Activated CD4-positive, alpha-beta T cell treated with anti-CD3 and anti-CD28 coated beads, Interleukin-2, amount 50 U/mL, for 24 hours (primary cell): ENCODE results near the gene GOLGA8A.
"Not testable (repeated sequence)": the region's sequence is repeated elsewhere in the genome, so short reads cannot be mapped to it uniquely, and the experiment has no call there.

Experiments
- DNase-seq, 2 donors: peaks; one replicate each; pipeline ENCODE4 v3.0.0-alpha.2; 2020; ENCODE audit warnings: low read depth in 1 of 2, low spot score in 1 of 2

GOLGA8A gene

GRCh38 chr15:34437687-34438086, at the start of gene GOLGA8A:
Gene GOLGA8A (minus strand): TSS chr15:34437808. CDS start chr15:34389691, 48,117 bp downstream.
- DNase-seq = peak; percentile 71 to 82

GRCh38 chr15:34483644-34484043, 46.0 kb upstream of the GOLGA8A start:
- no peak for DNase-seq

GRCh38 chr15:34481370-34481769, 43.8 kb upstream of the GOLGA8A start:
- no peak for DNase-seq

- DNase-seq = no peak
These were observed 36.2 kb upstream of the GOLGA8A start for GRCh38 chr15:34473840-34474239.

GRCh38 chr15:34472947-34473346, 35.3 kb upstream of the GOLGA8A start:
- DNase-seq = no peak

GRCh38 chr15:34470892-34471291, 33.3 kb upstream of the GOLGA8A start:
- no peak for DNase-seq

GRCh38 chr15:34470091-34470490, 32.5 kb upstream of the GOLGA8A start:
- DNase-seq = no peak

- no peak for DNase-seq
These were observed 24.1 kb upstream of the GOLGA8A start for GRCh38 chr15:34461730-34462129.

GRCh38 chr15:34460451-34460850, 22.8 kb upstream of the GOLGA8A start:
- DNase-seq = no peak

GRCh38 chr15:34456658-34457057, 19.1 kb upstream of the GOLGA8A start:
- DNase-seq = no peak

- DNase-seq = no peak
These were observed 5.3 kb upstream of the GOLGA8A start for GRCh38 chr15:34442891-34443290.

- no peak for DNase-seq
These were observed 2.3 kb upstream of the GOLGA8A start for GRCh38 chr15:34439878-34440277.

GRCh38 chr15:34436956-34437442, 609 bp downstream of the GOLGA8A start:
- DNase-seq = peak in 1 of 2 donors; percentile 21

GRCh38 chr15:34436126-34436955, 1.3 kb downstream of the GOLGA8A start:
- DNase-seq = no peak

GRCh38 chr15:34435658-34436057, 1.9 kb downstream of the GOLGA8A start:
- no peak for DNase-seq

GRCh38 chr15:34434627-34435305, 2.8 kb downstream of the GOLGA8A start:
- DNase-seq = no peak

GRCh38 chr15:34433956-34434626, 3.5 kb downstream of the GOLGA8A start:
- not testable (repeated sequence) for DNase-seq

GRCh38 chr15:34430642-34431041, 7.0 kb downstream of the GOLGA8A start:
- DNase-seq = not testable (repeated sequence)

GRCh38 chr15:34423425-34424090, 14.1 kb downstream of the GOLGA8A start:
- DNase-seq = not testable (repeated sequence)

- DNase-seq = not testable (repeated sequence)
These were observed 16.7 kb downstream of the GOLGA8A start for GRCh38 chr15:34420953-34421352.

GRCh38 chr15:34418435-34418834, 19.2 kb downstream of the GOLGA8A start:
- DNase-seq = not testable (repeated sequence)
